Measurements from ENCODE around the gene METTL8.

GRCh38 chr2:171281110-171281509 lies 152.7 kb downstream of the METTL8 start:
- TF ChIP-seq POLR2AphosphoS5 (IDR thresholded peaks at IDR 0.05; ENCODE audit: borderline replicate concordance, low read depth, low read length) (no peak), FOXP2 (optimal IDR thresholded peaks at IDR 0.05; ENCODE audit: control extremely low read depth, extremely low read length, insufficient read depth) (no peak)

Measured in SK-N-MC (cell line).